Activated CD4-positive, alpha-beta T cell treated with anti-CD3 and anti-CD28 coated beads, Interleukin-2, amount 50 U/mL, for 24 hours (primary cell): ENCODE data around the gene NT5DC4.
A peak's percentile ranks its signal among the peaks of the same experiment; 100 is the strongest.

Experiments used
- DNase-seq, 2 donors: peaks; one replicate each; pipeline ENCODE4 v3.0.0-alpha.2; 2020; ENCODE audit warnings: low read depth in 1 of 2, low spot score in 1 of 2

Gene NT5DC4

DNA sequence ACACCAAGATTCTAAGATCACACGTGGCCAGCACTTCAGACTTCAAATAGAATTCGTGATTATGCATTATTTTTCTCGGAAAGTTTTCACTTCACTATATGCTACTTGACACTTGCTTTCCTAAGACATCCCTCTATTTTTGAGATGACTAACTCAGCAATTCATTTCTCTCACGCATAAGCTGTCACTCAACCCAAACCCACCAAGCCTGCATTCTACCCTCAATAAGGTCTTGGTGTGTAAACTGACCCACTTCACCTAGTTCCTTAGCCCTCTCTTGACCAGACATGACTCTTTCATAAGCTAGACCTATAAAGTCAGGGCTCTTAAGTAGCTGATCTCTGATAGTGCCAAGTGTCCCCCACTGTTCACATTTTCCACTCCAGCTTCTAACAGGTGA is 31.8 kb downstream of the NT5DC4 start:
- no peak for DNase-seq

DNA sequence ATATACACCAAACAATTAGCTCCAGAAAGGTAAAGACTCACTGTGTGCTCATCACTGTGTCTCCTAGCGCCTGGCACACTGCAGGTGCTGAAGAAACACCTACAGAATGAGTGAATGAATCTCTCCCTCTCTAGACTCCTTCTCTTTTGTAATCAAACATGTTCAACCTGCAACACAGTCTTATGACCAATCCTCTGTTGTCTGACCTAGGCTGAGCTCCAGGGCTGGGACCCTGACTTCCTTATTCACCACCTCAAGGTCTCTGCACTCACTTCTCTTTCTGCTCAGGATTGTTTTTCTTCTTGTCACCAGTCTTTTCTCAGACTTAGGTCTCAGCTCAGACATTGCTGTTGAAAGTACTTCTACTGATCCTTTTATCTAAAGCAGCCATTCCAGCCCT is 33.7 kb downstream of the NT5DC4 start:
- no peak for DNase-seq

DNA sequence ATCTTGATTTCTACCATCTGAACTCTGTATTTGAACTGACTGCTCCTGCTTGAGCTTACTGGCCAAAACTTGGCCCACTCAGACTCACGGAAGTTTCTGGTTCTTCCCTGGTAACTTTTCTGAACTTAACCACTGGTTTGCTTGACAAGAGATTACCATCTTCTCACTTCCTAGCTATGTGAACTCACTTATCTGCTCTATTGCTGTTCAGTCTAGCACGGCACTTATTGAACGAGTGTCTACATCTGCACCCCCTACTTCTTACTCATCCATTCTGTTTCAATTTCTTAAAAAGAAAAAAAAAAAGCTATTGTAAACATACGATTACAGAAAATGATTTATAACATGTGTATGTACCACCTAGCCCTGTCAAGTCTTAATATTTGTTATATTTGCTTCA is 34.6 kb downstream of the NT5DC4 start:
- no peak for DNase-seq

GRCh38 chr2:112756207-112756606 is 35.4 kb downstream of the NT5DC4 start:
- no peak for DNase-seq

DNA sequence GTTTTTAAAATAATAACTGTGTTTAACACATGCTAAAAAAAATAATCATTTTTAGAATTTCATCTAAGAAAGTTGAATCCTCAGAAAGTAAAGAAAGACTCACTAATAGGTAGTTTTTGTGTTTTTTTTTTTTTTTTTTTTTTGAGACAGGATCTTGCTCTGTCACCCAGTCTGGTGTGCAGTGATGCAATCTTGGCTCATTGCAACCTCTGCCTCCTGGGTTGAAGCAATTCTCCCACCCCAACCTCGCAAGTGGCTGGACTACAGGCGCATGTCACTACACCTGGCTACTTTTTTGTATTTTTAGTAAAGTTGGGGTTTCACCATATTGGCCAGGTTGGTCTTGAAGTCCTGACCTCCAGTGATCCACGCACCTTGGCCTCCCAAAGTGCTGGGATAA is 36.4 kb downstream of the NT5DC4 start:
- DNase-seq: no peak

DNA sequence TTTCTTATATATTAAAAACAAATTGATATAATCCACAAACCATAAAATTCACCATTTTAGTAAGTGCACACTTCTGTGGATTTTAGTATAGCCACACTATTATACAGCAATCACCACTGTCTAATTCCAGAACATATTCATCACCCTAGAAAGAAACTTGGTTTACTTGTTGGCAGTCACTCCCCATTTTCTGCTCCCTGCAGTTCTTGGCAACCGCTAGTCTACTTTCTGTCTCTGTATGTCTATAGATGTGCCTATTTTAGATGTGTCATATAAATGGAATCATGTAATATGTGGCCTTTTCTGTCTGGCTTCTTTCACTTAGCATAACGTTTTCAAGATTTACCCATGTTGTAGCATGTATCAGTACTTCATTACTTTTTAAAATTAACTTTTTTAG is 37.9 kb downstream of the NT5DC4 start:
- no peak for DNase-seq

DNA sequence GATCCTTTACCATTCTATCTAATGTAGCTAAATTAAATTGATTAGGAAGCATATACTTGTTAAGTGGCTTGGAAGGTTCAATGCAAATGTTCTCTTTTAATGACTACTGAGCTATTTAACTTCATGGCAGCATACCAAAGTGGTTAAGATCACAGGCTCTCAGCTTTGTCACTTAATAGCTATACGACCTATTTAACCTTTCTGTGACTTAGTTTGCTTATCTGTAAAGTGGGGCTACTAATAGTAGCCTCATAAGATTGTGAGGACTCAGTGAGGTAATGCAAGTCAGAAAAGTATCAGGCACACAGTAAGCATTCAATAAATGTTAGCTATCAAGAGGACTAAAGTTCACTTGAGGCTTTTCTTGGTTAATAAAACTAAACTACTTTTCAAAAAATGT is 39.3 kb downstream of the NT5DC4 start:
- no peak for DNase-seq

DNA sequence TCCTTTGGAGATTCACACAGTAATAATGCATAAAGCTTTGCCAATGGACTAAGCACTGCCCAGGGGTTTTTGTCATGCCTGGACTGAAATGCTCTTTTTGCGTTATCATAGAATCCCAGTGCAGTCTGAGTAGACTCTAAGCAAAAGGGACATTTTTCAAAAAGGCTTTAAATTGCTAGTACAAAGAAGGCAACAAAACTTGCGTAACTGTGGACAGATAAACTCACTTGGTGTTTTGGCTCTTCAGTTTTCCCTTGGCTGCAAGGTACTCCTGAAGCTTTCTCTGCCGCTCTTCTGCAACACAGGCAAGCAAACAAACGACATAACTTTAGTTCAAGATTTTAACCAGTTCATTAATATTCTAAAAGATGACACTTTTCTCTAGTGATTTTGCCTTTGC is 41.5 kb downstream of the NT5DC4 start:
- no peak for DNase-seq

- peak; percentile 88 to 96 for DNase-seq
Measured at GRCh38 chr2:112764071-112765044, 43.5 kb downstream of the NT5DC4 start, which contains the start of gene CKAP2L. Gene CKAP2L, minus strand, starts transcription at chr2:112764609. Its CDS starts 11 bp downstream, at chr2:112764598.

DNA sequence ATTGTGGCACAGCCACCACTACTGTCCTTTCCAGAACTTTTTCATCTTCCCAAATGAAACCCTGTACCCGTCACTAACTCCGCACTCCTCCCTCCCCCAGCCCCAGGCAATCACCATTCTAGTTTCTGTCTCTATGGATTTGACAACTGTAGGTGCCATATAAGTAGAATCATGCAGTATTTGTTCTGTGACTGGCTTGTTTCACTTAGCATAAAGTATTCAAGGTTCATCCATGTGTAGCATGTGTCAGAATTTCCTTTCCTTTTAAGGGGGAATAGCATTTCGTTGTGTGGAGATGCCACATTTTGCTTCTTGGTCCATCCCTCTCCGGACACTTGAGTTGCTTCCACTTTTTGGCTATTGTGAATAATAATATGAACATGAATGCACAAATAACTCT is 44.4 kb downstream of the NT5DC4 start:
- DNase-seq: no peak

GRCh38 chr2:112767693-112768330 is 47.0 kb downstream of the NT5DC4 start:
- no peak for DNase-seq

- no peak for DNase-seq
Measured at GRCh38 chr2:112768432-112768831, 47.6 kb downstream of the NT5DC4 start.

DNA sequence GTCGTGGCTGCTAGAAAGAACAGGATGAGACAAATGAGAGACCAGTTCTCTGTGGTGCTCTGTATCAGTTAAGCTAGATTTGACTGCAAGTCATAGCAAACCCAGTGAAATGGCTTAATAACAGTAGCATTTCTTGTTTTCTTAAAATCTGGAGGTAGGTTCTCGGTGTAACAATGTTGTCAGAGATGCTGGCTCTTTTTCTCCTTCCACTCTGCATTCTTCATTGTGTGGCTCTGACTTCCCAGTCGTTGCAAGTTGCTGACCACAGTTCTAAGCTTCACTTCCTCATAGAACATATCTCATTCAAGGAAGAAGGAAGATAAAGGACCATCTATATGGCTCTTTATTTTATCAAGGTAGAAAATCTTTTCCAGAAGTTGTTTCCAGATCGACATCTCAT is 51.5 kb downstream of the NT5DC4 start:
- no peak for DNase-seq

GRCh38 chr2:112772911-112773475 is 52.2 kb downstream of the NT5DC4 start:
- no peak for DNase-seq

DNA sequence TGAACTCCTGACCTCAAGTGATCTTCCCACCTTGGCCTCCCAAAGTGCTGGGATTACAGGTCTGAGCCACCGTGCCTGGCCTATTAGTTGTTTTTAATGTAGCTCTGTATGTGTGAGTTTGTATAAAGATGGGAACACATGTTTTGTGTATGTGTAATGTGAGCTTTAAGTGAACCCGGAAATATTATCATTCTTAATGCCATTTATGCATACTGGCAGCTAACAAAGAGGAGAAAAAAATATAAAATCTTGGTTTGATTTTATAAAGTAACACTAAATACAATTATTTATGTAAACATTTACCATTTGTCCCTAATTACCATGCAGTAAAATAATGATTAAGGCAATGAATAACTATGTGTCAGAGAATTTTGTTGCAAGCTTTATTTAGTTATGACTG is 52.7 kb downstream of the NT5DC4 start:
- DNase-seq: no peak

GRCh38 chr2:112774536-112775285 is 53.9 kb downstream of the NT5DC4 start:
- no peak for DNase-seq

DNA sequence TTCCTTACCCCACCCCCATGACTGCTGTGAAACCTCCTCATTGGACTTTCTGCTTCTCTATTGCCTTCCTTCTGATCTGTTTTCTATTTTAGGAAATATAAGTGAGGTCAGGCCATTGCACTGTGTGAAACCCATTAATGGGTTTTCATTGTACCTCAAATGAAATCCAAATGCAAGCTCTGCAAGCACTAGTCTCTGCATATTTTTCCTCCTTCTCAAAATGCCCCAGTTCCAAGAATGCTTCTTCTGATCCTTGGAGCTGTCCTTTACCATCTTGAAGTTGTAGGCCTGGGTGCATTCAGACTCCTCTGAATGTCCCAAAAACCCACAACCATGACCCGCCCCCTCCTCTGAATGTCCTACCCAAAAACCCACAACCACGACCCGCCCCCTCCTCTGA is 55.3 kb downstream of the NT5DC4 start:
- DNase-seq: no peak

DNA sequence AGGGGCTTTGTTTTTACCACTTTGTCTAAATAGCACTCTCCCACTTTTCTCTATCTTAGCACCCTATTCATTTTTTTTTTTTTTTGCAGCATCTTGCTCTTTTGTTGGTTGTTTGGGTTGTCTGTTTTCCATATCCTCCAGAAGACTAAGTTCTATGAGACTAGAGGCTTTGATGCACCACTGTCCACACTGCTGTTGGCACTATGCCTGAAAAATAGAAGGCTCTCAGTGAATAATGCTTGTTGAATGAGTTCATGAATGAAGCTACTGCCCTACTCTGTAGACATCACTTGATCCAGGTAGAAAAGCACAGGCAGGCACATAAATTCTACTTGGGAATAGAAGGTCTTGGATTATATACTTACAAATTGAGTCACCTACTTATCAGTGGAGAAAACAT is 56.2 kb downstream of the NT5DC4 start:
- no peak for DNase-seq

DNA sequence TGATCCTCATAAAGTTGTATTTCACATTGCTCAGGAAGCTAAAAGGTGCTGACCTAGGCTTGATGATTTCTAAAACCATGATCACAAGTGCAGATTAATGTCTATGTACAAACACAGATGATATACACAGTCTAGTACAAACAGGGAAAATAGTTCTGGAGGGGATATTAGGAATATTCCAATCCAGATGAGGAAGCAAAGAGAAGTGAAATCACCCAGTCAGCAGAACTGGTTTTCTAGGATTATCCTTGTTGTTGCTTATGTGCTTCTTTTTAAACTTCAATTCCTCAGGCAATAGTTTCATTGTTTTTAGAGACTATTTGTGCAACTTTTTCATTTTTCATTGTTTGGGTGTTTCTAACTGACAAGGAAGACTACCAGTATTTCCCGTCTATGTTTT is 58.8 kb downstream of the NT5DC4 start:
- no peak for DNase-seq

DNA sequence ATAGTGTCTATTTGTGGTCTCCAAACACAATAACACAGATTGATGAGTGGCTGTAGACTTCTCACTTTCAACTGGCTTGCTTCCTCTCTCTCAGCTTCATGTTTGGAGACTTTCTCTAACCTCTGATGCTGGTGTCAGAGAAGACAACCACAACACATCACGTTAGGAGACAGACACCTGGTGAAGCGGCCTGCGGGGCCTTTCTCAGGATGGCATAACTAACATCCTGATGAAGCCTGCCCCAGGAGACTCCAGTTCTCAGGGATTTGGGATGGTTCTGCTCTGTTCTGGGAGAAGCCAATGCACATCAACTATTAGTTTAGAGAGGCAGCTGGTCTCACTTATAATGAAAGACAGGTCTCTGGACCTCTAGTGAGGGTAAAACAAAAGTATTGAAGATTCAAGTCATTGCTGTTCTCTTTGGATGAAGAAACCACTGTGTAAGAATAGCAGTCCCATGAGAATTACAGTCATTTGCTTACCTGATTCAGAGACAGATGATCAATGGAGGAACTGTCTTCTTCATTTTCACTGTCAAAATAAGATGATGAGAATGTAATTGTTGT is 61.5 kb downstream of the NT5DC4 start:
- DNase-seq: no peak

- no peak for DNase-seq
Measured at GRCh38 chr2:112783187-112783714, 62.4 kb downstream of the NT5DC4 start.
